Heart left ventricle (tissue), 16 donors: ENCODE results near the gene PCGF3. TPM values are rescaled to one million over a fixed set of nuclear protein-coding genes. Genes with fewer than 3 reads are reported as not detected.

ENCODE experiments used
- ATAC-seq, 4 donors: fragments of 200-7000 bp; cut with Tn5 transposase; one replicate each; pipeline ENCODE4 v1.9.1; 2020 to 2022; ENCODE audit warnings: moderate library complexity in 4 of 4, mild to moderate bottlenecking in 3 of 4, moderate number of reproducible peaks in 1 of 4
- DNase-seq, 5 donors: peaks; one replicate each; pipeline ENCODE4 v3.0.0-alpha.2; 2020
- H3K27ac ChIP-seq, 12 donors: fragments of 200-600 bp; sonication (generic) in 4 of 12; one replicate each; pipeline versions ENCODE4 v1.5.0 to v1.8.0; 2016 to 2022; ENCODE audit warnings: mild to moderate bottlenecking in 2 of 12
- H3K27me3 ChIP-seq, 9 donors: fragments of 200-600 bp; sonication (generic) in 2 of 9; one replicate each; pipeline versions ENCODE4 v1.5.1 to v1.8.0; 2016 to 2022; ENCODE audit warnings: mild to moderate bottlenecking in 3 of 9
- H3K36me3 ChIP-seq, 9 donors: fragments of 200-600 bp; sonication (generic) in 2 of 9; one replicate each; pipeline versions ENCODE4 v1.5.0 to v1.8.0; 2018 to 2022; ENCODE audit warnings: mild to moderate bottlenecking in 2 of 9
- H3K4me1 ChIP-seq, 12 donors: fragments of 200-600 bp; sonication (generic) in 4 of 12; one replicate each; pipeline versions ENCODE4 v1.5.0 to v1.8.0; 2016 to 2022; ENCODE audit warnings: mild to moderate bottlenecking in 3 of 12
- H3K4me3 ChIP-seq, 12 donors: fragments of 200-600 bp; sonication (generic) in 4 of 12; one replicate each; pipeline versions ENCODE4 v1.5.0 to v1.8.0; 2017 to 2022; ENCODE audit warnings: mild to moderate bottlenecking in 9 of 12, moderate library complexity in 4 of 12
- H3K9me3 ChIP-seq, 12 donors: fragments of 200-600 bp; sonication (generic) in 4 of 12; one replicate each; pipeline versions ENCODE4 v1.5.0 to v1.8.0; 2016 to 2022; ENCODE audit warnings: mild to moderate bottlenecking in 1 of 12
- CTCF ChIP-seq, 12 donors: fragments of 200-600 bp; sonication (generic) in 4 of 12; IDR thresholded peaks; one replicate each; pipeline versions ENCODE4 v1.5.0 to v1.8.0; 2018 to 2022; ENCODE audit warnings: antibody characterized with exemption in 12 of 12, mild to moderate bottlenecking in 5 of 12
- POLR2A ChIP-seq, 2 donors: fragments of 450-650 bp; IDR thresholded peaks; one replicate each; pipeline ENCODE4 v1.6.1; 2017; ENCODE audit warnings: antibody characterized with exemption in 2 of 2, mild to moderate bottlenecking in 2 of 2, moderate library complexity in 2 of 2
- WGBS, 4 donors: extraction: QIAGEN DNeasy Blood & Tissue Kit in 2 of 4; methylation state at CpG; one replicate each; pipeline versions ENCODE4 v1.1.5 to v1.1.7; 2013 to 2018; 5-methylcytosine and 5-hydroxymethylcytosine counted together
- intact Hi-C, 10 donors: fragments of 100-400 bp; cut with DNase I; formaldehyde crosslinking; loops; one replicate each; pipeline versions ENCODE4 v1.11.1 to v1.14.2; 2022
- polyA plus RNA-seq, 2 donors: library from polyadenylated mRNA; stranded (reverse); fragments of 200-250 nt; gene quantifications; one replicate each; pipeline ENCODE4 v1.2.3, GENCODE V29; 2013
- total RNA-seq, 9 donors: library from RNA; depleted of rRNA in 2 of 9; stranded (reverse); fragments of >200 nt in 2 of 9; fragmentation: NEBNext Ultra II Directional in 3 of 9; extraction: Animal tissue kit (Norgen Biotek cat#: 25700) in 3 of 9; gene quantifications; one replicate each; pipeline versions ENCODE4 v1.1.0 to v1.2.4, GENCODE V29; 2016 to 2023
- donor health status: ischemic (EF 13 %, LVEDD 7.1; RV severe dilation, severe dysfunction).
- donor health status: healthy with polysubstance abuse.
- donor health status: DM: no; HTN: yes; CAD: no.
- donor health status: DM: no; HTN: no; CAD: no.
- donor health status: ischemic (EF 25% LVEDD 6.9; RV normal size, moderate dysfunction).
- donor health status: ischemic (EF 25% LVEDD 5.7; RV mildly dilated, moderate dysfunction).
- donor health status: healthy.
- donor health status: DM: yes; HTN: yes; CAD: no.
- donor health status: ischemic (EF 35%, LVEDD 5.7; RV mildly dilated, moderate dysfunction).
- donor health status: nonischemic (EF 11% LVEDD 7.7; RV severe dilation, severe dysfunction).
- donor health status: DM: yes; HTN: yes; CAD: no.
- donor health status: PGD.
- donor health status: ischemic (EF 29% LVEDD 5.4; RV normal size, mild dysfunction).
- donor health status: nonischemic (EF 23%, LVEDD 6.1; RV moderate dilation, normal function).

PCGF3 gene
- total and polyA plus RNA-seq, 11 donors: 16.2 to 45.7 (median 22.5) TPM

DNA sequence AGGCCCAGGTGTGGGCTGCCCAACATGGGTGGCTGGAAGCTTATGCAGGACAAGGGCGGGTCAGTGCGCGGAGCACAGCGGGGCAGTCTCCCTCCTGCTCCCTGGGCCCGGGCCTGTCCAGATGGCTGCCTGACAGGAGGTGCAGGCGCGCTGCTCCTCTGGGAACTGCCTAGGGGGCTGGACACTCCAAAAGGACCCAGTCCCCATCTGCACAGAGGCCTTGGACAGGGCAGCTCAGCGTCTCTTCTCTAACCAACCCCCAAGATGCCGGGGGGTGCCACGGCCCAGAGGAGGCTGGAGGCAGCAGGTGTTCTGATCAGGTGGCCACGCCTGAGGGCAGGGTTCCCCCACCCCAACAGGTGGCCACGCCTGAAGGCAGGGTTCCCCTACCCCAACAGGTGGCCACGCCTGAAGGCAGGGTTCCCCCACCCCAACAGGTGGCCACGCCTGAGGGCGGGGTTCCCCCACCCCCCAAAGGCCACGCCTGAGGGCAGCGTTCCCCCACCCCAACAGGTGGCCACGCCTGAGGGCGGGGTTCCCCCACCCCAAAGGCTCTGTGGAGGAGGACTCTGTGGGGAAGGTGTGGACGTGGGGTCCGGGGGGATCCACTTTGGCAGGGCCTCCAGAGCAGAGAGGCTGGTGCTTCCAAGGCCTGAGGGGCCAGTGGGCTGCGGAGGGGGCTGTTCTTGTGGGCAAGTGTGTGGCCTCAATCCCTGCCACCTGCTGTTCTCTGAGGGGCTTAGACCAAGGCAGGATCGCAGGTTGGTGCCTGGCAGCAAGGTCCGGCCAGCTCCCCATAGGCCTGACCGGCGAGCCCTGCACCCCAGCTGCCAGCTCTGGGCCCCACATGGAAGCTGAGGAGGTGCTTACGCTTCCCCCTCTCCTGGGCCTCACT is 84.2 kb downstream of the PCGF3 start:
- Histone ChIP-seq H3K4me3 (no peak overlapping the region), H3K4me1 (peaks cover 7 to 40% (median 20%) of the 10 kb centered on the region in 12 donors), H3K36me3 (no peaks in the 10 kb centered on the region), H3K27ac (no peak overlapping the region), H3K9me3 (no peaks in the 10 kb centered on the region), H3K27me3 (peaks cover 36 to 83% (median 55%) of the 10 kb centered on the region in 9 donors)
- TF ChIP-seq CTCF (IDR thresholded peaks at IDR 0.05) (no peak), POLR2A (IDR thresholded peaks at IDR 0.05) (no peak)
- 89 to 98% (median 94%) methylated on average over 6 to 27 of the region's 27 CpGs for WGBS, 4 donors
- intact Hi-C loops: loop anchor here in 2 of 10 donors (10.0 kb wide), 2 partner anchors 145 to 195 kb away; partner anchors contain the start of genes GAK (in 1 of the 2), IDUA (in 1 of the 2) and TMEM175 (in 1 of the 2)
- DNase-seq: no peak
- ATAC-seq: no peak

DNA sequence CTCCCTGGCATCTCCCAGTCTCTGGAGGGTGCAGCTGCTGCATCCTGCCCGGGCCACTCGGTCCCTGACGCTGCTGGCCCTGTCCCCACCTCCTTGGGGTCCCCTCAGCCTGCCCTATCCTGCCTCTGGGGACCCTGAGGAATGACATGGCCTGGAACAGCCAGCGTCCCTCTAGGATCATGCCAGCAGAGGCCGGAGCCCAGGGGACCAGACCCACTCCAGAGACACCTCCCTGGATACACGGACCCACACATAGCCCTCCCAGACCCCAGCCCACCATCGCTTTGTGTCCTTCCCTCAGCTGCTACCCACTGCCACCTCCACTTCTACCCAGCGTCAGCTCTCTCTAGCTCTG is 84.8 kb downstream of the PCGF3 start:
- H3K4me3 ChIP-seq: no peak overlapping the region
- no peaks in the 10 kb centered on the region for H3K9me3 ChIP-seq
- 64 to 89% (median 72%) methylated on average over 4 to 8 of the region's 8 CpGs for WGBS, 4 donors
- DNase-seq (no peak), ATAC-seq (no peak)
- intact Hi-C loops: no loop called here
- H3K4me1 ChIP-seq: peaks cover 7 to 44% (median 22%) of the 10 kb centered on the region in 12 donors
- peaks cover 37 to 83% (median 60%) of the 10 kb centered on the region in 9 donors for H3K27me3 ChIP-seq
- no peak overlapping the region for H3K27ac ChIP-seq
- TF ChIP-seq CTCF (IDR thresholded peaks at IDR 0.05): no peak
- no peak for TF ChIP-seq POLR2A (IDR thresholded peaks at IDR 0.05)
- H3K36me3 ChIP-seq: no peaks in the 10 kb centered on the region

GRCh38 chr4:791252-791897 is 85.7 kb downstream of the PCGF3 start:
- 58 to 75% (median 67%) methylated on average over 12 to 29 of the region's 29 CpGs for WGBS, 4 donors
- Histone ChIP-seq H3K4me1 (peaks cover 2 to 37% (median 17%) of the 10 kb centered on the region in 12 donors), H3K27me3 (peaks cover 35 to 84% (median 59%) of the 10 kb centered on the region in 9 donors), H3K27ac (no peak overlapping the region), H3K9me3 (no peaks in the 10 kb centered on the region), H3K4me3 (no peak overlapping the region), H3K36me3 (no peaks in the 10 kb centered on the region)
- ATAC-seq: no peak
- intact Hi-C loops: no loop called here
- TF ChIP-seq CTCF (IDR thresholded peaks at IDR 0.05): no peak
- no peak for TF ChIP-seq POLR2A (IDR thresholded peaks at IDR 0.05)
- no peak for DNase-seq
